HUES6 (cell line): Measurements from ENCODE around the gene TICAM1.
"Not testable (repeated sequence)": the region's sequence is repeated elsewhere in the genome, so short reads cannot be mapped to it uniquely, and the experiment has no call there.

Experiments used
- H3K27ac ChIP-seq: 2 replicates; pipeline ENCODE4 v1.7.0; 2013; ENCODE audit warnings: low read depth, mild to moderate bottlenecking, low read length, inconsistent platforms
- H3K27me3 ChIP-seq: 2 replicates; pipeline ENCODE4 v1.6.1; 2013; ENCODE audit warnings: low read length; ENCODE audit not compliant: control insufficient read depth, insufficient read depth
- H3K36me3 ChIP-seq: 2 replicates; pipeline ENCODE4 v1.6.1; 2013; ENCODE audit warnings: low read length; ENCODE audit not compliant: control insufficient read depth, insufficient read depth
- H3K4me1 ChIP-seq: 2 replicates; pipeline ENCODE4 v1.6.1; 2013; ENCODE audit warnings: low read length; ENCODE audit not compliant: control insufficient read depth, insufficient read depth
- H3K4me3 ChIP-seq: 2 replicates; pipeline ENCODE4 v1.5.1; 2013; ENCODE audit warnings: low read depth, low read length
- H3K9ac ChIP-seq: one replicate; pipeline ENCODE4 v1.6.1; 2013; ENCODE audit warnings: mild to moderate bottlenecking, low read length
- H3K9me3 ChIP-seq: 2 replicates; pipeline ENCODE4 v1.6.1; 2013; ENCODE audit warnings: low read depth, low read length; ENCODE audit not compliant: control insufficient read depth, insufficient read depth

TICAM1 gene

GRCh38 chr19:4803736-4804695, 27.5 kb downstream of the TICAM1 start:
- H3K27ac ChIP-seq, result no peak overlapping the region
- no peak overlapping the region for H3K9ac ChIP-seq
- no peaks in the 10 kb centered on the region for H3K4me1 ChIP-seq
- H3K36me3 ChIP-seq, result no peaks in the 10 kb centered on the region
- no peaks in the 10 kb centered on the region for H3K27me3 ChIP-seq
- H3K9me3 ChIP-seq, result no peaks in the 10 kb centered on the region
- no peak overlapping the region for H3K4me3 ChIP-seq

- H3K4me3 ChIP-seq, result no peak overlapping the region
- H3K36me3 ChIP-seq, result no peaks in the 10 kb centered on the region
- no peaks in the 10 kb centered on the region for H3K4me1 ChIP-seq
- no peak overlapping the region for H3K9ac ChIP-seq
- H3K27me3 ChIP-seq, result no peaks in the 10 kb centered on the region
- no peaks in the 10 kb centered on the region for H3K9me3 ChIP-seq
- H3K27ac ChIP-seq, result no peak overlapping the region
Measured at GRCh38 chr19:4802711-4803110, 28.8 kb downstream of the TICAM1 start.

GRCh38 chr19:4801085-4801619, 30.4 kb downstream of the TICAM1 start:
- Histone ChIP-seq H3K9me3 (no peaks in the 10 kb centered on the region), H3K36me3 (peaks cover 10% of the 10 kb centered on the region), H3K4me1 (no peaks in the 10 kb centered on the region), H3K4me3 (no peak overlapping the region), H3K9ac (no peak overlapping the region), H3K27ac (no peak overlapping the region), H3K27me3 (no peaks in the 10 kb centered on the region)

- no peak overlapping the region for H3K27ac ChIP-seq
- H3K4me3 ChIP-seq, result no peak overlapping the region
- no peak overlapping the region for H3K9ac ChIP-seq
- no peaks in the 10 kb centered on the region for H3K9me3 ChIP-seq
- H3K36me3 ChIP-seq, result peaks cover 10% of the 10 kb centered on the region
- no peaks in the 10 kb centered on the region for H3K27me3 ChIP-seq
- H3K4me1 ChIP-seq, result no peaks in the 10 kb centered on the region
Measured at GRCh38 chr19:4800591-4801081, 30.9 kb downstream of the TICAM1 start.

- H3K36me3 ChIP-seq, result peaks cover 37% of the 10 kb centered on the region
- no peaks in the 10 kb centered on the region for H3K27me3 ChIP-seq
- H3K4me1 ChIP-seq, result peaks cover 8% of the 10 kb centered on the region; the same call in 1 of the 2 replicates
- no peak overlapping the region for H3K9ac ChIP-seq
- H3K4me3 ChIP-seq, result no peak overlapping the region
- H3K27ac ChIP-seq, result no peak overlapping the region
- H3K9me3 ChIP-seq, result no peaks in the 10 kb centered on the region
Measured at GRCh38 chr19:4795400-4795799, 36.1 kb downstream of the TICAM1 start.

- no peak overlapping the region for H3K27ac ChIP-seq
- H3K36me3 ChIP-seq, result peaks cover 37% of the 10 kb centered on the region
- no peak overlapping the region for H3K4me3 ChIP-seq
- no peak overlapping the region for H3K9ac ChIP-seq
- H3K4me1 ChIP-seq, result peaks cover 8% of the 10 kb centered on the region; the same call in 1 of the 2 replicates
- no peaks in the 10 kb centered on the region for H3K27me3 ChIP-seq
- H3K9me3 ChIP-seq, result no peaks in the 10 kb centered on the region
Measured at GRCh38 chr19:4794971-4795370, 36.5 kb downstream of the TICAM1 start.

- H3K9me3 ChIP-seq, H3K27me3 ChIP-seq, H3K4me1 ChIP-seq, H3K4me3 ChIP-seq, H3K27ac ChIP-seq: not testable (repeated sequence)
- Histone ChIP-seq H3K36me3 (peaks cover 37% of the 10 kb centered on the region), H3K9ac (peak overlapping the region; percentile 19)
Measured at GRCh38 chr19:4793278-4793677, 38.2 kb downstream of the TICAM1 start.

GRCh38 chr19:4792866-4793195, 38.7 kb downstream of the TICAM1 start:
- peaks cover 37% of the 10 kb centered on the region for H3K36me3 ChIP-seq
- peak overlapping the region; percentile 82 for H3K4me3 ChIP-seq
- H3K4me1 ChIP-seq, H3K27ac ChIP-seq, H3K27me3 ChIP-seq, H3K9me3 ChIP-seq: not testable (repeated sequence)
- peak overlapping the region; percentile 94 for H3K9ac ChIP-seq

GRCh38 chr19:4792019-4792865, 39.3 kb downstream of the TICAM1 start:
- peak overlapping the region; percentile 88 for H3K27ac ChIP-seq
- not testable (repeated sequence) for H3K4me1 ChIP-seq

GRCh38 chr19:4791183-4792018, 40.1 kb downstream of the TICAM1 start, which contains the start of gene FEM1A:
Gene FEM1A, plus strand, starts transcription at chr19:4791734. Its CDS starts 121 bp downstream, at chr19:4791855.
- H3K4me1 ChIP-seq, result peaks cover 8% of the 10 kb centered on the region; the same call in 1 of the 2 replicates
- no peaks in the 10 kb centered on the region for H3K9me3 ChIP-seq
- peaks cover 28% of the 10 kb centered on the region for H3K36me3 ChIP-seq
- H3K9ac ChIP-seq, result peak within 1 kb of the TSS; percentile 94
- no peaks in the 10 kb centered on the region; the same call in 1 of the 2 replicates for H3K27me3 ChIP-seq
- peak within 1 kb of the TSS; percentile 88 for H3K27ac ChIP-seq
- H3K4me3 ChIP-seq, result peak within 1 kb of the TSS; percentile 82

More at GRCh38 chr19:4792019-4792865, 39.3 kb downstream of the TICAM1 start:
- Histone ChIP-seq H3K4me3 (peak overlapping the region; percentile 82), H3K36me3 (peaks cover 33% of the 10 kb centered on the region), H3K9ac (peak overlapping the region; percentile 94)
- H3K9me3 ChIP-seq, H3K27me3 ChIP-seq: not testable (repeated sequence)
